Stimulated activated CD4-positive, alpha-beta T cell treated with anti-CD3 and anti-CD28 coated beads, Interleukin-15, amount 100 ng/mL, for 24 hours (primary cell): Measurements from ENCODE around the gene ARL8A.
"Not testable (repeated sequence)": the region's sequence is repeated elsewhere in the genome, so short reads cannot be mapped to it uniquely, and the experiment has no call there.

Experiments used
- DNase-seq: peaks from one replicate; pipeline ENCODE4 v3.0.0-alpha.2; 2020

Gene ARL8A

GRCh38 chr1:202133496-202133895 is 11.0 kb downstream of the ARL8A start:
- DNase-seq, result no peak

- DNase-seq, result no peak
These were observed 11.5 kb downstream of the ARL8A start for GRCh38 chr1:202133001-202133400.

- no peak for DNase-seq
These were observed 12.3 kb downstream of the ARL8A start for GRCh38 chr1:202131956-202132821.

GRCh38 chr1:202130816-202131522 is 13.6 kb downstream of the ARL8A start:
- DNase-seq, result no peak

- DNase-seq, result no peak
These were observed 14.2 kb downstream of the ARL8A start for GRCh38 chr1:202130297-202130721.

GRCh38 chr1:202129453-202130296 is 14.9 kb downstream of the ARL8A start:
- no peak for DNase-seq

- no peak for DNase-seq
These were observed 16.5 kb downstream of the ARL8A start for GRCh38 chr1:202127836-202128622.

GRCh38 chr1:202127061-202127460 is 17.5 kb downstream of the ARL8A start:
- no peak for DNase-seq

GRCh38 chr1:202126426-202126825 is 18.1 kb downstream of the ARL8A start:
- no peak for DNase-seq

GRCh38 chr1:202125611-202126010 is 18.9 kb downstream of the ARL8A start:
- no peak for DNase-seq

GRCh38 chr1:202124142-202124541 is 20.4 kb downstream of the ARL8A start:
- DNase-seq, result no peak

GRCh38 chr1:202123336-202123813 is 21.2 kb downstream of the ARL8A start:
- no peak for DNase-seq

GRCh38 chr1:202122639-202123335 is 21.8 kb downstream of the ARL8A start, which contains the start of gene GPR37L1:
TSS of gene GPR37L1 (plus strand) at chr1:202122917. CDS start at chr1:202122964, 47 bp downstream.
- DNase-seq, result no peak

GRCh38 chr1:202121006-202121405 is 23.5 kb downstream of the ARL8A start:
- DNase-seq, result no peak

- DNase-seq, result no peak
These were observed 26.6 kb downstream of the ARL8A start for GRCh38 chr1:202117898-202118371.

GRCh38 chr1:202116287-202116686 is 28.2 kb downstream of the ARL8A start:
- DNase-seq, result no peak

GRCh38 chr1:202113690-202114300 is 30.7 kb downstream of the ARL8A start:
- DNase-seq, result no peak

GRCh38 chr1:202112859-202113689 is 31.5 kb downstream of the ARL8A start:
- no peak for DNase-seq

- not testable (repeated sequence) for DNase-seq
These were observed 32.9 kb downstream of the ARL8A start for GRCh38 chr1:202111589-202111988.

- no peak for DNase-seq
These were observed 33.6 kb downstream of the ARL8A start for GRCh38 chr1:202110977-202111376.
